NT2/D1 (cell line): ENCODE data around the gene ARHGEF10L.

Experiments used
- DNase-seq: peaks from one replicate; pipeline ENCODE4 v3.0.0-alpha.2; 2011; ENCODE audit warnings: low read depth, low spot score
- H3K27me3 ChIP-seq: 2 replicates; pipeline ENCODE4 v1.6.0; 2011; ENCODE audit warnings: mild to moderate bottlenecking; ENCODE audit not compliant: insufficient read length, insufficient read depth
- H3K36me3 ChIP-seq: 2 replicates; pipeline ENCODE4 v1.6.1; 2011; ENCODE audit warnings: mild to moderate bottlenecking, low read length, mixed read lengths; ENCODE audit not compliant: insufficient read depth, insufficient read length
- H3K4me1 ChIP-seq: 2 replicates; pipeline ENCODE4 v1.5.1; 2011; ENCODE audit not compliant: insufficient read depth, insufficient read length
- H3K4me3 ChIP-seq: 2 replicates; pipeline ENCODE4 v1.5.1; 2011; ENCODE audit warnings: low read depth; ENCODE audit not compliant: insufficient read length
- H3K9ac ChIP-seq: 2 replicates; pipeline ENCODE4 v1.6.0; 2011; ENCODE audit warnings: low read depth; ENCODE audit not compliant: insufficient read length
- H3K9me3 ChIP-seq: 2 replicates; pipeline ENCODE4 v1.5.1; 2011; ENCODE audit warnings: mild to moderate bottlenecking, low read length; ENCODE audit not compliant: insufficient read depth
- SUZ12 ChIP-seq: IDR thresholded peaks from 2 replicates; pipeline ENCODE4 v1.6.1; 2011; ENCODE audit not compliant: insufficient read length, insufficient read depth; ENCODE audit errors: extremely low read depth
- YY1 ChIP-seq: IDR thresholded peaks from 2 replicates; pipeline ENCODE4 v1.6.1; 2011; ENCODE audit not compliant: insufficient read length, insufficient read depth
- ZNF274 ChIP-seq: IDR thresholded peaks from 2 replicates; pipeline ENCODE4 v1.6.1; 2011; ENCODE audit warnings: mild to moderate bottlenecking, low read depth, low read length

The ARHGEF10L gene

GRCh38 chr1:17729909-17730308 is 190.4 kb downstream of the ARHGEF10L start:
- DNase-seq, result no peak
- no peak overlapping the region for H3K4me3 ChIP-seq
- H3K36me3 ChIP-seq, result no peaks in the 10 kb centered on the region
- H3K9me3 ChIP-seq, result no peaks in the 10 kb centered on the region
- TF ChIP-seq YY1 (no peak), ZNF274 (no peak), SUZ12 (no peak)
- H3K9ac ChIP-seq, result peak overlapping the region; percentile 21
- H3K27me3 ChIP-seq, result no peaks in the 10 kb centered on the region
- H3K4me1 ChIP-seq, result peaks cover 14% of the 10 kb centered on the region

DNA sequence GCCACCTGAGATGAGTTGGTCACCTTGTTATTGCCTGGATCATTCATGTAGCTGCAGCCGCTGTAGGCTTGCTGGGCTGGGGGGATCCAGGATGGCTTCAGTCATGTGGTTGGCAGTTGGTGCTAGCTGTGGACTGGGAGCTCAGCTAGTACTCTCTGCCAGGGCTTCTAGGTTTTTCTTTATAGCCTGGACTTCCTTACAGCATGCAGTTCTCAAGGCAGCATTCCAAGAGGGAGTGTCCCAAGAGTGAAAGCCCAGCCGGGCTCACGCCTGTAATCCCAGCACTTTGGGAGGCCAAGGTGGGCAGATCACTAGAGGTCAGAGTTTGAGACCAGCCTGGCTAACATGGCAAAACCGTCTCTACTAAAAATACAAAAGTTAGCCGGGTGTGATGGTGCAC is 192.0 kb downstream of the ARHGEF10L start:
- Histone ChIP-seq H3K4me3 (no peak overlapping the region), H3K27me3 (no peaks in the 10 kb centered on the region), H3K9me3 (no peaks in the 10 kb centered on the region), H3K4me1 (peaks cover 21% of the 10 kb centered on the region), H3K36me3 (no peaks in the 10 kb centered on the region), H3K9ac (no peak overlapping the region)
- TF ChIP-seq ZNF274 (no peak), YY1 (no peak), SUZ12 (no peak)
- no peak for DNase-seq

- TF ChIP-seq SUZ12 (no peak), YY1 (no peak), ZNF274 (no peak)
- Histone ChIP-seq H3K27me3 (no peaks in the 10 kb centered on the region), H3K4me1 (peaks cover 22% of the 10 kb centered on the region), H3K9ac (no peak overlapping the region), H3K4me3 (no peak overlapping the region), H3K36me3 (no peaks in the 10 kb centered on the region), H3K9me3 (no peaks in the 10 kb centered on the region)
- DNase-seq, result no peak
These were observed 193.0 kb downstream of the ARHGEF10L start for GRCh38 chr1:17732475-17732874.

- H3K9ac ChIP-seq, result no peak overlapping the region
- DNase-seq, result no peak
- H3K4me1 ChIP-seq, result peaks cover 22% of the 10 kb centered on the region
- H3K27me3 ChIP-seq, result no peaks in the 10 kb centered on the region
- TF ChIP-seq SUZ12, result no peak
- no peak for TF ChIP-seq YY1
- no peak for TF ChIP-seq ZNF274
- H3K36me3 ChIP-seq, result no peaks in the 10 kb centered on the region
- no peaks in the 10 kb centered on the region for H3K9me3 ChIP-seq
- no peak overlapping the region for H3K4me3 ChIP-seq
These were observed 194.2 kb downstream of the ARHGEF10L start for GRCh38 chr1:17733661-17734060.

DNA sequence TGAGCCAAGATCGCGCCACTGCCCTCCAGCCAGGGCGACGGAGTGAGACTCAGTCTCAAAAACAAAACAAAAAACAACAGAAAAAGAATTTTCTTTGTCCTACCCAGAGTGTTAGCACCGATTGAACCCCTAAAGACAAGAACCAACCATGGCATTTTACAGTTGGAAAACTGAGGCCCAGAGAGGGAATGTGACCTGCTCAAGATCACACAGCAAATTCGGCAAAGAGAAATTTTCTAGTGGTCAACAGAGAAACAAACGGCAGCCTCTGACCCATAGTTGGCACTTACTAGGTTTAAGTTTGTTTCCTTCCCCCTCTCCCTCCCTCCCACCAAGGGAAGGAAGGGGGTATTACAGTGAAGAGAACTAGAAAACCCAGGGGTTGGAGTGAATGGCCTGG is 195.1 kb downstream of the ARHGEF10L start:
- Histone ChIP-seq H3K9me3 (no peaks in the 10 kb centered on the region), H3K9ac (no peak overlapping the region), H3K27me3 (no peaks in the 10 kb centered on the region), H3K4me1 (peaks cover 21% of the 10 kb centered on the region), H3K4me3 (no peak overlapping the region), H3K36me3 (no peaks in the 10 kb centered on the region)
- DNase-seq, result no peak
- TF ChIP-seq SUZ12, result no peak
- no peak for TF ChIP-seq YY1
- TF ChIP-seq ZNF274, result no peak

DNA sequence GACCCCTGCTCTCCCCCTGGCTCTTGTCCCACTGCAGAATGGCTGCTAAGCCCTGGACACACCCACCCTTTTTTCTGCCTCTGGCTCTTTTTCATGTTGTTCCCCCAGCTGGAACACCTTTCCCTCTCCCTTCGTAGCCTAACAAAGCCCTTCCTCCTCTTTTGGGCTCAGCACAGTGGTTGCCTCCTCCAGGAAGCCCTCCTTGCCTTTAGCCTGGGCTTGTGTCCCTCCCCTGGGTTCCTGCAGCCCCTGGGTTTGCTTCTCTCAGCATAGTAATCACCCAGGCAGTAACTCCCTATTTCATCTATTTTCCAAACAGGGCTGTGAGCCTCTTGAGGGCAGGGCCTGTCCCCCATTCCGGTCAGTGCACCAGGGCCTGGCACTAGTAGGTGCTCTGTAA is 195.8 kb downstream of the ARHGEF10L start:
- no peak overlapping the region for H3K4me3 ChIP-seq
- no peaks in the 10 kb centered on the region for H3K9me3 ChIP-seq
- H3K4me1 ChIP-seq, result peaks cover 17% of the 10 kb centered on the region
- peak overlapping the region; percentile 32 for H3K9ac ChIP-seq
- H3K27me3 ChIP-seq, result no peaks in the 10 kb centered on the region
- no peak for TF ChIP-seq YY1
- TF ChIP-seq SUZ12, result no peak
- no peak for TF ChIP-seq ZNF274
- H3K36me3 ChIP-seq, result no peaks in the 10 kb centered on the region
- DNase-seq, result no peak

DNA sequence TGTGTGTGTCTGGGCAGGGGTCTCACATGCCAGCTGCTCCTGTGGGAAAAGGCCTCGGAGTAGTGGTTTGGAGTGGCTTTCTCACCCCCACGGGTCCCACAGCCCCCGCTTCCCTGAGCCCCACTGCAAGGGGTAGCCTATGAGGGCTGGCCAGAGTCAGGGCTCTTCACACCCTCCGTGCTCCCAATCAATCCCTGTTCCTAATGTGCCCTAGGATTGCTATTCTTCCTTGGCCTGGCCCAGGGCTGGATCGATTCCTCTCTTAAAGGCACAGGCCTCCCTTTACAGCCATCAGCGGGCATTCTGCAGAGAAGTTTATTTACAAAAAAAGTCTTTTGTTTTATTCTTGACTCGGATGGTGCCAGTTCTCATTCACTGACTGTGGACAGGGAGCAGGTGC is 196.3 kb downstream of the ARHGEF10L start:
- Histone ChIP-seq H3K9ac (peak overlapping the region; percentile 32), H3K9me3 (no peaks in the 10 kb centered on the region), H3K27me3 (no peaks in the 10 kb centered on the region), H3K36me3 (no peaks in the 10 kb centered on the region), H3K4me3 (no peak overlapping the region), H3K4me1 (peaks cover 17% of the 10 kb centered on the region)
- DNase-seq, result no peak
- no peak for TF ChIP-seq ZNF274
- no peak for TF ChIP-seq YY1
- TF ChIP-seq SUZ12, result no peak

DNA sequence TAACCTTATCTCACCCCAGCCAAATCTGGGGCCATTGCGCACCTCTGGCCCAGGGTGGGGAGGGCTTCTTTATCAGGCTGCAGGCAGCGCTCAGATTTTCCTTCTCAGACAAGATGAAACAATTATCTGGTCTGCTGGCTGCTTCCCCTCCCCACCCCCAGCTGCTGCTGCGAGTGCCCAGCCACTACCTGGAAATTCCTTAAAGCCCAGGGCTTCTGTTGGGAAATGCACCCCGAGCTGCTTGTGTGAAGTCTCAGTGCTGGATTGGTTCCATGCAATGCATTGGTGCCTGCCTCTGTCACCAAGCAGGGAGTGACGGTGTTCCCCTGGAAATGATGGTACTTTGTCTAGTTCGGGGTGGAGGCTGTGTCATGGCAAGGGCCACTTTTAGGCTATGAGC is 197.1 kb downstream of the ARHGEF10L start:
- Histone ChIP-seq H3K27me3 (no peaks in the 10 kb centered on the region), H3K4me1 (peaks cover 17% of the 10 kb centered on the region), H3K9ac (no peak overlapping the region), H3K4me3 (no peak overlapping the region), H3K36me3 (no peaks in the 10 kb centered on the region), H3K9me3 (no peaks in the 10 kb centered on the region)
- TF ChIP-seq YY1 (no peak), SUZ12 (no peak), ZNF274 (no peak)
- DNase-seq, result no peak
